Choroid plexus epithelial cell (primary cell): ENCODE measurements around the gene B3GNT3.

ENCODE experiments used
- DNase-seq: peaks from one replicate; pipeline ENCODE4 v3.0.0-alpha.2; 2010; ENCODE audit warnings: low read depth
- H3K4me3 ChIP-seq: 2 replicates; pipeline ENCODE4 v1.5.1; 2011; ENCODE audit warnings: low read depth, mild to moderate bottlenecking, control low read depth, low read length, moderate library complexity
- CTCF ChIP-seq: conservative IDR thresholded peaks from 2 replicates; pipeline ENCODE4 v1.5.1; 2011; ENCODE audit warnings: low read depth, mild to moderate bottlenecking, control low read depth, inconsistent platforms, low read length, moderate library complexity

Gene B3GNT3

GRCh38 chr19:17794731-17795494 is at the start of gene B3GNT3:
B3GNT3 (plus strand) TSS chr19:17795138; CDS start chr19:17807808, 12,670 bp downstream.
- peak; percentile 9 for DNase-seq
- no peak within 1 kb of the TSS for H3K4me3 ChIP-seq
- no peak for TF ChIP-seq CTCF

- TF ChIP-seq CTCF: no peak
- peak overlapping the region; percentile 56 for H3K4me3 ChIP-seq
- DNase-seq: peak; percentile 94
Observed at GRCh38 chr19:17747205-17748098, 47.5 kb upstream of the B3GNT3 start.

GRCh38 chr19:17748884-17749638 is 45.9 kb upstream of the B3GNT3 start:
- DNase-seq: no peak
- TF ChIP-seq CTCF: no peak
- H3K4me3 ChIP-seq: no peak overlapping the region

GRCh38 chr19:17749912-17750317 is 45.0 kb upstream of the B3GNT3 start:
- DNase-seq: peak; percentile 22
- no peak for TF ChIP-seq CTCF
- H3K4me3 ChIP-seq: no peak overlapping the region

- DNase-seq: no peak
- TF ChIP-seq CTCF: no peak
Observed at GRCh38 chr19:17751103-17751911, 43.6 kb upstream of the B3GNT3 start, which contains the start of gene FCHO1. FCHO1 (plus strand) TSS chr19:17751477; CDS start chr19:17755165, 3,688 bp downstream.

GRCh38 chr19:17751912-17752273 is 43.0 kb upstream of the B3GNT3 start:
- no peak for TF ChIP-seq CTCF
- H3K4me3 ChIP-seq: no peak overlapping the region
- DNase-seq: no peak

More at GRCh38 chr19:17751103-17751911, 43.6 kb upstream of the B3GNT3 start, which contains the start of gene FCHO1:
- H3K4me3 ChIP-seq: no peak within 1 kb of the TSS
